Epithelial cell of esophagus (primary cell): Measurements from ENCODE around the gene CYP26B1.

ENCODE experiments used
- DNase-seq: peaks from one replicate; pipeline ENCODE4 v3.0.0; 2010; ENCODE audit warnings: low read depth
- H3K4me3 ChIP-seq: 2 replicates; pipeline ENCODE4 v1.5.1; 2011; ENCODE audit warnings: mild to moderate bottlenecking, low read length, control low read depth
- CTCF ChIP-seq: IDR thresholded peaks from 2 replicates; pipeline ENCODE4 v1.5.1; 2011; ENCODE audit warnings: low read depth, mild to moderate bottlenecking, low read length, control low read depth, inconsistent platforms; ENCODE audit not compliant: insufficient read depth; ENCODE audit errors: missing control alignments

The CYP26B1 gene

GRCh38 chr2:72144632-72145288 is 2.9 kb downstream of the CYP26B1 start:
- no peak for TF ChIP-seq CTCF
- DNase-seq, result peak; percentile 57
- peak overlapping the region; percentile 44 for H3K4me3 ChIP-seq

- no peak for TF ChIP-seq CTCF
- peak overlapping the region; percentile 44 for H3K4me3 ChIP-seq
- DNase-seq, result no peak
These were observed 3.4 kb downstream of the CYP26B1 start for GRCh38 chr2:72144274-72144631.

- no peak overlapping the region for H3K4me3 ChIP-seq
- no peak for TF ChIP-seq CTCF
- DNase-seq, result no peak
These were observed 4.0 kb downstream of the CYP26B1 start for GRCh38 chr2:72143441-72144273.

- DNase-seq, result no peak
- no peak overlapping the region for H3K4me3 ChIP-seq
- no peak for TF ChIP-seq CTCF
These were observed 4.9 kb downstream of the CYP26B1 start for GRCh38 chr2:72142570-72143440.

- no peak overlapping the region for H3K4me3 ChIP-seq
- no peak for DNase-seq
- TF ChIP-seq CTCF, result no peak
These were observed 5.7 kb downstream of the CYP26B1 start for GRCh38 chr2:72141881-72142451.

GRCh38 chr2:72141032-72141645 is 6.5 kb downstream of the CYP26B1 start:
- no peak for DNase-seq
- H3K4me3 ChIP-seq, result no peak overlapping the region
- no peak for TF ChIP-seq CTCF
